OCI-LY3 (cell line): ENCODE data around the gene OBP2B.

Source experiments
- H2AFZ ChIP-seq: fragments of 200-600, 300-600 bp; shearing (Covaris generic); 2 replicates; pipeline ENCODE4 v1.6.0; 2014; ENCODE audit warnings: antibody characterized with exemption, low read depth, low read length
- H3K27ac ChIP-seq: fragments of 200-600, 300-600 bp; sonication (generic); 2 replicates; pipeline ENCODE4 v1.5.1; 2014; ENCODE audit warnings: mild to moderate bottlenecking, low read length, moderate library complexity, mixed read lengths
- H3K27me3 ChIP-seq: fragments of 200-600, 300-600 bp; sonication (generic); 2 replicates; pipeline ENCODE4 v1.6.1; 2014; ENCODE audit warnings: low read depth, low read length, mixed read lengths
- H3K36me3 ChIP-seq: fragments of 200-600, 300-600 bp; sonication (generic); replicated peaks from 2 replicates; pipeline ENCODE3; 2014; ENCODE audit warnings: low read depth, low read length, mixed read lengths
- H3K4me1 ChIP-seq: fragments of 300-600, 200-600 bp; sonication (generic); 2 replicates; pipeline ENCODE4 v1.6.1; 2014; ENCODE audit warnings: low read length, mixed read lengths
- H3K4me2 ChIP-seq: fragments of 200-600, 300-600 bp; sonication (generic); 2 replicates; pipeline ENCODE4 v1.6.1; 2014; ENCODE audit warnings: low read length, mixed read lengths
- H3K4me3 ChIP-seq: fragments of 300-600, 200-600 bp; sonication (generic); 2 replicates; pipeline ENCODE4 v1.5.1; 2014; ENCODE audit warnings: antibody characterized with exemption, mild to moderate bottlenecking, low read length, moderate library complexity
- H3K79me2 ChIP-seq: fragments of 300-600, 200-600 bp; shearing (Covaris generic); 2 replicates; pipeline ENCODE4 v1.6.1; 2014; ENCODE audit warnings: mild to moderate bottlenecking, low read length, mixed read lengths
- H3K9ac ChIP-seq: fragments of 300-600, 200-600 bp; shearing (Covaris generic); 2 replicates; pipeline ENCODE4 v1.6.0; 2014; ENCODE audit warnings: mild to moderate bottlenecking, low read length, moderate library complexity
- H3K9me3 ChIP-seq: fragments of 200-600, 300-600 bp; shearing (Covaris generic); 2 replicates; pipeline ENCODE4 v1.6.1; 2014; ENCODE audit warnings: low read length, mixed read lengths; ENCODE audit not compliant: insufficient read depth
- H4K20me1 ChIP-seq: fragments of 200-600, 300-600 bp; sonication (generic); 2 replicates; pipeline ENCODE4 v1.6.1; 2016; ENCODE audit warnings: low read length, mixed read lengths; ENCODE audit not compliant: insufficient read depth
- CTCF ChIP-seq: fragments of 200-600, 300-600 bp; sonication (generic); IDR thresholded peaks from 2 replicates; pipeline ENCODE4 v1.5.1; 2014; ENCODE audit warnings: antibody characterized with exemption, low read length, low read depth
- EZH2phosphoT487 ChIP-seq: fragments of 200-600 bp; shearing (Covaris generic); IDR thresholded peaks from 2 replicates; pipeline ENCODE4 v1.6.1; 2018; ENCODE audit warnings: antibody characterized with exemption, mixed run types, low read depth

Gene OBP2B

GRCh38 chr9:133249337-133249736 is 40.3 kb upstream of the OBP2B start:
- no peaks in the 10 kb centered on the region for H3K79me2 ChIP-seq
- no peak overlapping the region for H3K4me3 ChIP-seq
- no peak overlapping the region for H3K9ac ChIP-seq
- no peak overlapping the region for H3K4me2 ChIP-seq
- H3K9me3 ChIP-seq, result no peaks in the 10 kb centered on the region
- TF ChIP-seq EZH2phosphoT487 (no peak), CTCF (no peak)
- H3K27ac ChIP-seq, result no peak overlapping the region
- peaks cover 30% of the 10 kb centered on the region for H3K27me3 ChIP-seq
- no peaks in the 10 kb centered on the region for H3K4me1 ChIP-seq
- no peaks in the 10 kb centered on the region for H3K36me3 ChIP-seq
- H2AFZ ChIP-seq, result no peak overlapping the region
- H4K20me1 ChIP-seq, result no peaks in the 10 kb centered on the region

GRCh38 chr9:133248726-133249295 is 39.8 kb upstream of the OBP2B start:
- Histone ChIP-seq H3K27me3 (peaks cover 34% of the 10 kb centered on the region), H3K9ac (no peak overlapping the region), H3K9me3 (no peaks in the 10 kb centered on the region), H3K4me1 (no peaks in the 10 kb centered on the region), H2AFZ (no peak overlapping the region), H3K4me2 (no peak overlapping the region), H3K36me3 (no peaks in the 10 kb centered on the region), H3K4me3 (no peak overlapping the region), H3K79me2 (no peaks in the 10 kb centered on the region), H3K27ac (no peak overlapping the region), H4K20me1 (no peaks in the 10 kb centered on the region)
- TF ChIP-seq CTCF, result no peak
- TF ChIP-seq EZH2phosphoT487, result no peak

DNA sequence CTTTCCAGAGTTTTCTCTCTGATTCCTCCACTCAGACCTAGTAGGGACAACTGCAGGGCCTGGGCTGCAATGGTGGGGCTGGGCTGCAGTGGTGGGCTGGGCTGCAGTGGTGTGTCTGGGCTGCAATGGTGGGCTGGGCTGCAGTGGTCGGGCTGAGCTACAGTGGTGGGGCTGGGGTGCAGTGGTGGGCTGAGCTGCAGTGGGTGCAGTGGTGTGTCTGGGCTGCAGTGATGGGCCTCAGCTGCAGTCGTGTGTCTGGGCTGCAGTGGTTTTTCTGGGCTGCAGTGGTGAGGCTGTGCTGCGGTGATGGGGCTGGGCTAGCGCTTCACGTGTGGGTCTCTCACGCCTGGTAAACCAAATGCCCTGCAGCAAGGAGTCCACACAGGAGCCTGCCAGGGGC is 38.6 kb upstream of the OBP2B start:
- peaks cover 29% of the 10 kb centered on the region for H3K27me3 ChIP-seq
- no peak overlapping the region for H3K9ac ChIP-seq
- TF ChIP-seq CTCF (no peak), EZH2phosphoT487 (no peak)
- no peak overlapping the region for H2AFZ ChIP-seq
- no peaks in the 10 kb centered on the region for H3K36me3 ChIP-seq
- no peaks in the 10 kb centered on the region for H3K9me3 ChIP-seq
- H3K4me2 ChIP-seq, result no peak overlapping the region
- H4K20me1 ChIP-seq, result no peaks in the 10 kb centered on the region
- no peaks in the 10 kb centered on the region for H3K79me2 ChIP-seq
- H3K27ac ChIP-seq, result no peak overlapping the region
- H3K4me1 ChIP-seq, result no peaks in the 10 kb centered on the region
- no peak overlapping the region for H3K4me3 ChIP-seq

DNA sequence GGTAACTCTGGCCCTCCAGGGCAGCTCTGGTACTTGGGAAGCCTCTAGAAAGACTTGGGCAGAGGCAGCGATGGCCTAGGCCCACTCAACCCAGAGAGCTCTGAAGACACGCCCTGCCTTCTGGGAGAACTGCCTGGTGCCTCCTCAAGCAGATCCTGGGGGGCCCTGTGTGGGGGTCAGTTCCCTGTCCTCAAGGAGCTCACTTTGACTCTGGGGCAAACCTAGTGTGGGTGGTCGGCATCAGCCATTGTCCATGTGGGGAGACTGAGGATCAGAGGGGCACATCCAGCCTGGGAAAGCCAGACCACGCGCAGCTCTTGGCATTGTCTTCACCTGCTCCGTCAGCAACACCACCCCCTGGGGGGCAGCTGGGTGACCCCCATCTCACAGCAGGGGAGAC is 37.9 kb upstream of the OBP2B start:
- Histone ChIP-seq H2AFZ (no peak overlapping the region), H3K27ac (no peak overlapping the region), H3K4me1 (no peaks in the 10 kb centered on the region), H3K4me2 (no peak overlapping the region), H4K20me1 (no peaks in the 10 kb centered on the region), H3K79me2 (no peaks in the 10 kb centered on the region), H3K4me3 (no peak overlapping the region), H3K36me3 (no peaks in the 10 kb centered on the region), H3K9ac (no peak overlapping the region), H3K27me3 (peaks cover 23% of the 10 kb centered on the region), H3K9me3 (no peaks in the 10 kb centered on the region)
- TF ChIP-seq CTCF, result no peak
- TF ChIP-seq EZH2phosphoT487, result no peak
